HEK293 (cell line): Measurements from ENCODE around the gene PTPN18.

Experiments used
- CTCF ChIA-PET: fragments of 350-600 bp; formaldehyde crosslinking; extraction: SDS; loops from one replicate; lab custom pipeline; 2021; ENCODE audit warnings: antibody characterized with exemption; lab: Yijun Ruan, JAX
- POLR2A ChIA-PET: fragments of 300-600 bp; formaldehyde crosslinking; extraction: SDS; loops from one replicate; lab custom pipeline; 2020; ENCODE audit warnings: antibody characterized with exemption, inconsistent platforms; lab: Yijun Ruan, JAX
- H3K27ac ChIP-seq: fragments of 200-500 bp; sonication (Bioruptor generic); 2 replicates; pipeline ENCODE4 v1.5.1; 2014; ENCODE audit warnings: low read depth, low read length, control low read depth, inconsistent platforms; ENCODE audit errors: extremely low read depth
- H3K36me3 ChIP-seq, 2 experiments: fragments of 200-500 bp in 1 of 2; sonication (Bioruptor generic) in 1 of 2; 1 replicate in 1 of 2; 2 replicates in 1 of 2; pipeline ENCODE4 v1.5.1; 2014 to 2017; ENCODE audit warnings: inconsistent platforms in 2 of 2, low read length in 2 of 2; ENCODE audit not compliant: control insufficient read depth in 2 of 2, insufficient read depth in 1 of 2
- H3K4me1 ChIP-seq: fragments of 200-500 bp; sonication (Bioruptor generic); 2 replicates; pipeline ENCODE4 v1.5.1; 2014; ENCODE audit warnings: mild to moderate bottlenecking, low read length, inconsistent platforms; ENCODE audit not compliant: control insufficient read depth, insufficient read depth
- H3K4me3 ChIP-seq: 2 replicates; pipeline ENCODE4 v1.5.1; 2011; ENCODE audit warnings: low read depth, mild to moderate bottlenecking, control low read depth, low read length, moderate library complexity
- H3K9me3 ChIP-seq: fragments of 200-500 bp; sonication (Bioruptor generic); 2 replicates; pipeline ENCODE4 v1.5.1; 2014; ENCODE audit warnings: low read depth, low read length, inconsistent platforms; ENCODE audit not compliant: control insufficient read depth, insufficient read depth
- BCL11B ChIP-seq: fragments of 450-650 bp; formaldehyde crosslinking; IDR thresholded peaks from 2 replicates; pipeline ENCODE4 v1.5.1; 2016; ENCODE audit warnings: low read depth, missing biosample characterization, missing genetic modification characterization
- GFI1B ChIP-seq: fragments of 450-650 bp; formaldehyde crosslinking; IDR thresholded peaks from 2 replicates; pipeline ENCODE4 v1.5.1; 2016; ENCODE audit warnings: missing biosample characterization, missing genetic modification characterization
- GLI2 ChIP-seq: fragments of 450-650 bp; formaldehyde crosslinking; IDR thresholded peaks from 2 replicates; pipeline ENCODE4; 2017; ENCODE audit warnings: missing biosample characterization, missing genetic modification characterization, low read depth, borderline replicate concordance
- GLI4 ChIP-seq: fragments of 450-650 bp; formaldehyde crosslinking; IDR thresholded peaks from 2 replicates; pipeline ENCODE4 v1.5.1; 2016; ENCODE audit warnings: missing biosample characterization, missing genetic modification characterization
- GLIS2 ChIP-seq: fragments of 450-650 bp; formaldehyde crosslinking; IDR thresholded peaks from 2 replicates; pipeline ENCODE4 v1.5.1; 2016; ENCODE audit warnings: missing biosample characterization, missing genetic modification characterization
- HIC1 ChIP-seq: fragments of 450-650 bp; formaldehyde crosslinking; IDR thresholded peaks from 2 replicates; pipeline ENCODE4 v1.5.1; 2016; ENCODE audit warnings: missing biosample characterization, missing genetic modification characterization
- OVOL3 ChIP-seq: fragments of 450-650 bp; formaldehyde crosslinking; IDR thresholded peaks from 2 replicates; pipeline ENCODE4 v1.5.1; 2016; ENCODE audit warnings: missing biosample characterization, missing genetic modification characterization
- REPIN1 ChIP-seq: fragments of 450-650 bp; formaldehyde crosslinking; IDR thresholded peaks from 2 replicates; pipeline ENCODE4 v1.5.1; 2017; ENCODE audit warnings: missing biosample characterization, missing genetic modification characterization, low read depth
- SCRT2 ChIP-seq: fragments of 450-650 bp; formaldehyde crosslinking; IDR thresholded peaks from 2 replicates; pipeline ENCODE4 v1.5.1; 2016; ENCODE audit warnings: missing biosample characterization, missing genetic modification characterization
- SP2 ChIP-seq: fragments of 450-650 bp; formaldehyde crosslinking; IDR thresholded peaks from 2 replicates; pipeline ENCODE4 v1.5.1; 2016; ENCODE audit warnings: missing biosample characterization, missing genetic modification characterization
- TRIM28 ChIP-seq: IDR thresholded peaks from 2 replicates; pipeline ENCODE4 v1.6.1; 2011; ENCODE audit warnings: low read length, control low read depth, borderline replicate concordance
- ZBTB26 ChIP-seq: fragments of 450-650 bp; formaldehyde crosslinking; optimal IDR thresholded peaks from 2 replicates; pipeline ENCODE3; 2016; ENCODE audit warnings: missing biosample characterization, mild to moderate bottlenecking, missing genetic modification characterization
- ZFP69B ChIP-seq: fragments of 450-650 bp; formaldehyde crosslinking; IDR thresholded peaks from 2 replicates; pipeline ENCODE4 v1.5.1; 2016; ENCODE audit warnings: missing biosample characterization, missing genetic modification characterization
- ZNF184 ChIP-seq: fragments of 450-650 bp; IDR thresholded peaks from 2 replicates; pipeline ENCODE4 v1.5.1; 2018; ENCODE audit warnings: missing biosample characterization, mild to moderate bottlenecking, missing genetic modification characterization
- ZNF202 ChIP-seq: fragments of 450-650 bp; formaldehyde crosslinking; IDR thresholded peaks from 2 replicates; pipeline ENCODE4 v1.5.1; 2016; ENCODE audit warnings: missing biosample characterization, missing genetic modification characterization, borderline replicate concordance
- ZNF23 ChIP-seq: fragments of 450-650 bp; formaldehyde crosslinking; IDR thresholded peaks from 2 replicates; pipeline ENCODE4 v1.5.1; 2016; ENCODE audit warnings: missing biosample characterization, missing genetic modification characterization, borderline replicate concordance
- ZNF529 ChIP-seq: fragments of 450-650 bp; formaldehyde crosslinking; IDR thresholded peaks from 2 replicates; pipeline ENCODE4 v1.5.1; 2017; ENCODE audit warnings: missing genetic modification characterization, missing biosample characterization; ENCODE audit not compliant: insufficient replicate concordance
- ZNF571 ChIP-seq: fragments of 450-650 bp; formaldehyde crosslinking; IDR thresholded peaks from 2 replicates; pipeline ENCODE4 v1.5.0; 2017; ENCODE audit warnings: missing biosample characterization, missing genetic modification characterization
- ZNF600 ChIP-seq: fragments of 450-650 bp; formaldehyde crosslinking; IDR thresholded peaks from 2 replicates; pipeline ENCODE4 v1.5.1; 2016; ENCODE audit warnings: missing biosample characterization, missing genetic modification characterization
- ZNF654 ChIP-seq: fragments of 450-650 bp; formaldehyde crosslinking; IDR thresholded peaks from 2 replicates; pipeline ENCODE4 v1.5.1; 2016; ENCODE audit warnings: low read depth, missing biosample characterization, missing genetic modification characterization
- ZNF670 ChIP-seq: fragments of 450-650 bp; formaldehyde crosslinking; IDR thresholded peaks from 2 replicates; pipeline ENCODE4 v1.5.1; 2016; ENCODE audit warnings: missing biosample characterization, missing genetic modification characterization, low read depth
- ZNF677 ChIP-seq: fragments of 450-650 bp; IDR thresholded peaks from 2 replicates; pipeline ENCODE4 v1.5.0; 2018; ENCODE audit warnings: missing biosample characterization, mild to moderate bottlenecking, missing genetic modification characterization, moderate library complexity
- TF ChIP-seq, protein P1 (sequence below): fragments of 450-650 bp; formaldehyde crosslinking; IDR thresholded peaks from 2 replicates; pipeline ENCODE4 v1.5.1; 2016; ENCODE audit warnings: missing biosample characterization, missing genetic modification characterization

The PTPN18 gene

GRCh38 chr2:130336877-130337734, 18.8 kb upstream of the PTPN18 start (continued):
- TF ChIP-seq HIC1 (no peak), ZNF571 (no peak), OVOL3 (no peak), BCL11B (tag by site-specific recombination) (no peak), ZNF202 (tag by site-specific recombination) (no peak), SP2 (tag by site-specific recombination) (peak; percentile 92), GLI4 (tag by site-specific recombination) (no peak), ZFP69B (no peak), ZNF677 (no peak), ZNF23 (tag by site-specific recombination) (no peak), ZNF184 (no peak), ZNF529 (tag by site-specific recombination) (no peak), GLI2 (tag by site-specific recombination) (no peak), ZNF600 (tag by site-specific recombination) (peak; percentile 88), ZNF670 (tag by site-specific recombination) (no peak), TRIM28 (peak; percentile 92), SCRT2 (tag by site-specific recombination) (peak; percentile 75; the same call in 1 of the 2 replicates), GFI1B (tag by site-specific recombination) (no peak), REPIN1 (tag by site-specific recombination) (no peak)
- TF ChIP-seq, protein P1, sequence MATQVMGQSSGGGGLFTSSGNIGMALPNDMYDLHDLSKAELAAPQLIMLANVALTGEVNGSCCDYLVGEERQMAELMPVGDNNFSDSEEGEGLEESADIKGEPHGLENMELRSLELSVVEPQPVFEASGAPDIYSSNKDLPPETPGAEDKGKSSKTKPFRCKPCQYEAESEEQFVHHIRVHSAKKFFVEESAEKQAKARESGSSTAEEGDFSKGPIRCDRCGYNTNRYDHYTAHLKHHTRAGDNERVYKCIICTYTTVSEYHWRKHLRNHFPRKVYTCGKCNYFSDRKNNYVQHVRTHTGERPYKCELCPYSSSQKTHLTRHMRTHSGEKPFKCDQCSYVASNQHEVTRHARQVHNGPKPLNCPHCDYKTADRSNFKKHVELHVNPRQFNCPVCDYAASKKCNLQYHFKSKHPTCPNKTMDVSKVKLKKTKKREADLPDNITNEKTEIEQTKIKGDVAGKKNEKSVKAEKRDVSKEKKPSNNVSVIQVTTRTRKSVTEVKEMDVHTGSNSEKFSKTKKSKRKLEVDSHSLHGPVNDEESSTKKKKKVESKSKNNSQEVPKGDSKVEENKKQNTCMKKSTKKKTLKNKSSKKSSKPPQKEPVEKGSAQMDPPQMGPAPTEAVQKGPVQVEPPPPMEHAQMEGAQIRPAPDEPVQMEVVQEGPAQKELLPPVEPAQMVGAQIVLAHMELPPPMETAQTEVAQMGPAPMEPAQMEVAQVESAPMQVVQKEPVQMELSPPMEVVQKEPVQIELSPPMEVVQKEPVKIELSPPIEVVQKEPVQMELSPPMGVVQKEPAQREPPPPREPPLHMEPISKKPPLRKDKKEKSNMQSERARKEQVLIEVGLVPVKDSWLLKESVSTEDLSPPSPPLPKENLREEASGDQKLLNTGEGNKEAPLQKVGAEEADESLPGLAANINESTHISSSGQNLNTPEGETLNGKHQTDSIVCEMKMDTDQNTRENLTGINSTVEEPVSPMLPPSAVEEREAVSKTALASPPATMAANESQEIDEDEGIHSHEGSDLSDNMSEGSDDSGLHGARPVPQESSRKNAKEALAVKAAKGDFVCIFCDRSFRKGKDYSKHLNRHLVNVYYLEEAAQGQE = no peak

- TF ChIP-seq ZNF654 (tag by site-specific recombination) (no peak), GLIS2 (peak; percentile 2; the same call in 1 of the 2 replicates), ZBTB26 (tag by site-specific recombination) (peak; percentile 0)
- CTCF ChIA-PET = interaction anchor here (0.6 to 1.4 kb wide), 3 partner anchors 9 to 182 kb away, joined by 3 to 4 read pairs (median 4); no protein-coding TSS in a partner anchor
- Histone ChIP-seq H3K9me3 (no peaks in the 10 kb centered on the region), H3K4me1 (no peaks in the 10 kb centered on the region), H3K36me3 (peaks cover 0 to 25% of the 10 kb centered on the region in 2 experiments; a peak in 1 of 3 replicates), H3K4me3 (no peak overlapping the region), H3K27ac (no peak overlapping the region)
- POLR2A ChIA-PET = interaction anchor here (1.5 kb wide), 1 partner anchor 156 kb away, joined by 8 read pairs; the partner anchor contains the start of gene SMPD4
Measured at GRCh38 chr2:130337735-130338325, 18.0 kb upstream of the PTPN18 start.
